Measurements from ENCODE around the gene HNRNPAB.

GRCh38 chr5:178236126-178236525 is 31.8 kb downstream of the HNRNPAB start:
- no peak for TF ChIP-seq RAD21 (IDR thresholded peaks at IDR 0.05; ENCODE audit: low read depth)
- no peak for TF ChIP-seq NFIC (IDR thresholded peaks at IDR 0.05)
- TF ChIP-seq CEBPB (IDR thresholded peaks at IDR 0.05) = no peak
- no peak for TF ChIP-seq ZBTB7A (IDR thresholded peaks at IDR 0.05; ENCODE audit: low read depth)
- TF ChIP-seq FOXM1 (IDR thresholded peaks at IDR 0.05; ENCODE audit: borderline replicate concordance, low read depth) = no peak
- no peak for TF ChIP-seq REST (IDR thresholded peaks at IDR 0.05; ENCODE audit: low read depth)
- no peak for TF ChIP-seq MAX (IDR thresholded peaks at IDR 0.05)
- no peak for TF ChIP-seq EP300 (IDR thresholded peaks at IDR 0.05; ENCODE audit: borderline replicate concordance)
- TF ChIP-seq YY1 (IDR thresholded peaks at IDR 0.05; ENCODE audit: low read depth) = no peak
- TF ChIP-seq EGR1 (IDR thresholded peaks at IDR 0.05) = no peak
- TF ChIP-seq CREB1 (IDR thresholded peaks at IDR 0.05; ENCODE audit: low read depth) = no peak

Data from Ishikawa (cell line).